Mucosa of descending colon (tissue), 3 donors: ENCODE data around the gene TLX2. TPM values are rescaled to one million over a fixed set of nuclear protein-coding genes. Genes with fewer than 3 reads are reported as not detected.

Source experiments
- ATAC-seq: fragments of 200-7000 bp; cut with Tn5 transposase; one replicate; pipeline ENCODE4 v1.9.1; 2020; ENCODE audit warnings: mild to moderate bottlenecking, moderate library complexity
- DNase-seq, 3 donors: peaks; one replicate each; pipeline ENCODE4 v3.0.0-alpha.2; 2020
- H3K36me3 ChIP-seq: fragments of 200-600 bp; one replicate; pipeline ENCODE4 v1.8.0; 2021; ENCODE audit warnings: low read depth, mild to moderate bottlenecking
- H3K4me1 ChIP-seq: fragments of 200-600 bp; one replicate; pipeline ENCODE4 v1.8.0; 2021; ENCODE audit warnings: low read depth, mild to moderate bottlenecking
- H3K4me3 ChIP-seq: fragments of 200-600 bp; one replicate; pipeline ENCODE4 v1.8.0; 2021; ENCODE audit warnings: mild to moderate bottlenecking
- H3K9me3 ChIP-seq: fragments of 200-600 bp; one replicate; pipeline ENCODE4 v1.8.0; 2021; ENCODE audit warnings: mild to moderate bottlenecking
- CTCF ChIP-seq: fragments of 200-600 bp; IDR thresholded peaks from one replicate; pipeline ENCODE4 v1.8.0; 2022; ENCODE audit warnings: antibody characterized with exemption, mild to moderate bottlenecking
- intact Hi-C, 2 donors: fragments of 100-400 bp; cut with DNase I in 1 of 2; cut with micrococcal nuclease in 1 of 2; formaldehyde crosslinking; loops; one replicate each; pipeline versions ENCODE4 v1.11.0 to v1.11.1; 2022; cut with DNase I, micrococcal nuclease
- total RNA-seq, 3 donors: library from RNA; stranded (reverse); fragmentation: NEBNext Ultra II Directional in 2 of 3; extraction: Animal tissue kit (Norgen Biotek cat#: 25700) in 2 of 3; gene quantifications; one replicate each; pipeline versions ENCODE4 v1.2.1 to v1.2.4, GENCODE V29; 2021 to 2023
- donor health status: DM: no; HTN: no; CAD: no; lungs with moderate emphysema.
- donor health status: DM: no; HTN: no; CAD: no.
- donor health status: DM: no; HTN: yes; CAD: no.

TLX2 gene
- total RNA-seq, 3 donors from 2014 or later: 0.17 to 1.6 (median 0.51) TPM

- DNase-seq (no peak), ATAC-seq (no peak)
- intact Hi-C loops: loop anchor here in 1 of 2 donors (10.0 kb wide), 1 partner anchor 49 kb away; no protein-coding TSS in a partner anchor
- TF ChIP-seq CTCF: no peak
- Histone ChIP-seq H3K4me3 (no peak overlapping the region), H3K4me1 (peaks cover 13% of the 10 kb centered on the region), H3K36me3 (peaks cover 5% of the 10 kb centered on the region), H3K9me3 (no peaks in the 10 kb centered on the region)
Measured at GRCh38 chr2:74486141-74486540, 28.1 kb upstream of the TLX2 start.

- TF ChIP-seq CTCF: no peak
- Histone ChIP-seq H3K4me3 (no peak overlapping the region), H3K9me3 (no peaks in the 10 kb centered on the region), H3K4me1 (peaks cover under 1% of the 10 kb centered on the region), H3K36me3 (no peaks in the 10 kb centered on the region)
- ATAC-seq: no peak
- intact Hi-C loops: loop anchor here in 1 of 2 donors (10.0 kb wide), 1 partner anchor 46 kb away; no protein-coding TSS in a partner anchor
- peak in 2 of 3 donors; percentile 4 to 11 for DNase-seq
Measured at GRCh38 chr2:74488643-74489481, 25.4 kb upstream of the TLX2 start.

GRCh38 chr2:74489906-74490305 lies 24.3 kb upstream of the TLX2 start:
- intact Hi-C loops: loop anchor here in 1 of 2 donors (10.0 kb wide), 1 partner anchor 45 kb away; no protein-coding TSS in a partner anchor
- ATAC-seq (no peak), DNase-seq (peak in 2 of 3 donors; percentile 13 to 39)
- H3K4me1 ChIP-seq: no peaks in the 10 kb centered on the region
- TF ChIP-seq CTCF: no peak
- no peaks in the 10 kb centered on the region for H3K9me3 ChIP-seq
- no peak overlapping the region for H3K4me3 ChIP-seq
- no peaks in the 10 kb centered on the region for H3K36me3 ChIP-seq

- no peaks in the 10 kb centered on the region for H3K4me1 ChIP-seq
- ATAC-seq (no peak), DNase-seq (peak in 2 of 3 donors; percentile 14 to 15)
- intact Hi-C loops: no loop called here
- TF ChIP-seq CTCF: no peak
- no peaks in the 10 kb centered on the region for H3K9me3 ChIP-seq
- H3K36me3 ChIP-seq: no peaks in the 10 kb centered on the region
- no peak overlapping the region for H3K4me3 ChIP-seq
Measured at GRCh38 chr2:74491648-74492544, 22.4 kb upstream of the TLX2 start.

GRCh38 chr2:74493546-74493945 lies 20.7 kb upstream of the TLX2 start:
- intact Hi-C loops: no loop called here
- H3K36me3 ChIP-seq: no peaks in the 10 kb centered on the region
- H3K4me1 ChIP-seq: peaks cover 7% of the 10 kb centered on the region
- ATAC-seq (no peak), DNase-seq (peak in 2 of 3 donors; percentile 4 to 18)
- TF ChIP-seq CTCF: no peak
- no peak overlapping the region for H3K4me3 ChIP-seq
- H3K9me3 ChIP-seq: no peaks in the 10 kb centered on the region
